HG03565 (cell line): ENCODE measurements around the gene RBM18.

ENCODE experiments used
- ATAC-seq: cut with Tn5 transposase; IDR thresholded peaks from one replicate; pipeline ENCODE4 v1.9.1; 2021; ENCODE audit warnings: mild to moderate bottlenecking, moderate library complexity; ENCODE audit not compliant: unreplicated experiment

Gene RBM18

GRCh38 chr9:122261469-122261881 is 3.2 kb downstream of the RBM18 start:
- no peak for ATAC-seq

- no peak for ATAC-seq
Observed at GRCh38 chr9:122258886-122259415, 5.7 kb downstream of the RBM18 start.

- no peak for ATAC-seq
Observed at GRCh38 chr9:122256206-122256605, 8.4 kb downstream of the RBM18 start.

- ATAC-seq = no peak
Observed at GRCh38 chr9:122254761-122255160, 9.9 kb downstream of the RBM18 start.

GRCh38 chr9:122252796-122253195 is 11.8 kb downstream of the RBM18 start:
- ATAC-seq = no peak

GRCh38 chr9:122251351-122251750 is 13.3 kb downstream of the RBM18 start:
- ATAC-seq = no peak

GRCh38 chr9:122248448-122248865 is 16.2 kb downstream of the RBM18 start:
- ATAC-seq = no peak

- no peak for ATAC-seq
Observed at GRCh38 chr9:122246666-122247065, 18.0 kb downstream of the RBM18 start.

GRCh38 chr9:122244349-122244748 is 20.3 kb downstream of the RBM18 start:
- ATAC-seq = no peak

GRCh38 chr9:122239722-122240121 is 24.9 kb downstream of the RBM18 start:
- no peak for ATAC-seq

GRCh38 chr9:122236681-122237080 is 28.0 kb downstream of the RBM18 start:
- ATAC-seq = no peak

- no peak for ATAC-seq
Observed at GRCh38 chr9:122234022-122234748, 30.5 kb downstream of the RBM18 start.

GRCh38 chr9:122232796-122233306 is 31.8 kb downstream of the RBM18 start:
- no peak for ATAC-seq

- ATAC-seq = no peak
Observed at GRCh38 chr9:122229485-122229837, 35.2 kb downstream of the RBM18 start.

GRCh38 chr9:122228568-122229484 is 35.8 kb downstream of the RBM18 start, which contains the start of gene LHX6:
TSS of gene LHX6 (minus strand) at chr9:122228957. CDS start at chr9:122228740, 217 bp downstream.
- ATAC-seq = no peak

GRCh38 chr9:122228191-122228567 is 36.5 kb downstream of the RBM18 start:
- no peak for ATAC-seq

GRCh38 chr9:122227575-122227900 is 37.1 kb downstream of the RBM18 start:
- no peak for ATAC-seq

GRCh38 chr9:122226758-122227574 is 37.7 kb downstream of the RBM18 start:
- no peak for ATAC-seq

- no peak for ATAC-seq
Observed at GRCh38 chr9:122226142-122226757, 38.4 kb downstream of the RBM18 start.
